ENCODE measurements around the gene NFIA.

GRCh38 chr1:61435226-61435625 is 352.9 kb downstream of the NFIA start:
- TF ChIP-seq CTCF (conservative IDR thresholded peaks at IDR 0.05; ENCODE audit: low read length): no peak
- no peak for TF ChIP-seq EZH2phosphoT487 (IDR thresholded peaks at IDR 0.05; ENCODE audit: borderline replicate concordance)

Measured in Loucy (cell line).